K562 (cell line): Measurements from ENCODE around the gene ADAM22. TPM values are rescaled to one million over a fixed set of nuclear protein-coding genes. Genes with fewer than 3 reads are reported as not detected.

ENCODE experiments used
- ATAC-seq: fragments of 200-7000 bp; cut with Tn5 transposase; 3 replicates; pipeline ENCODE4 v1.9.1; 2020; ENCODE audit warnings: moderate library complexity
- BruUV-seq: library from RNA; stranded (reverse); fragments of 400-500 nt; replicated peaks from 2 replicates; lab custom pipeline; 2021; lab: Mats Ljungman, UMichigan
- CTCF ChIA-PET: fragments of 300-600 bp; formaldehyde crosslinking; extraction: SDS; loops from one replicate; lab custom pipeline; 2021; ENCODE audit warnings: low intra/inter-chr PET ratio; lab: Yijun Ruan, JAX
- POLR2A ChIA-PET: fragments of 300-600, 350-650 bp; sonication (Branson Sonifier 250); formaldehyde crosslinking; extraction: SDS; loops from one replicate; lab custom pipeline; 2021; ENCODE audit warnings: antibody characterized with exemption, inconsistent platforms; lab: Yijun Ruan, JAX
- DNase-seq, 4 experiments: peaks; one replicate each; pipeline versions ENCODE4 v3.0.0 to v3.0.0-alpha.2; 2011 to 2018; ENCODE audit warnings: low spot score in 3 of 4, mixed read lengths in 3 of 4; ENCODE audit errors: extremely low read depth in 1 of 4
- FAIRE-seq: peaks from 2 replicates; lab custom pipeline; 2011; peaks lifted over from hg19 to GRCh38; lab: Jason Lieb, UNC
- H2AFZ ChIP-seq: 2 replicates; pipeline ENCODE4 v1.6.0; 2011; ENCODE audit warnings: low read depth, low read length, control low read depth, inconsistent platforms
- H3K27ac ChIP-seq: fragments of 200-600 bp; 3 replicates; pipeline ENCODE4 v1.8.0; 2011; ENCODE audit warnings: low read depth, mild to moderate bottlenecking, control low read depth, inconsistent platforms, low read length, moderate library complexity, mixed read lengths; ENCODE audit errors: extremely low read depth
- H3K27me3 ChIP-seq, 2 experiments: fragments of 300-600 bp in 1 of 2; 2 replicates in 1 of 2; 3 replicates in 1 of 2; pipeline versions ENCODE4 v1.6.0 to v1.8.0; 2011; ENCODE audit warnings: inconsistent platforms in 2 of 2, low read length in 2 of 2, mild to moderate bottlenecking in 1 of 2, mixed read lengths in 1 of 2, moderate library complexity in 1 of 2; ENCODE audit not compliant: control insufficient read depth in 2 of 2, insufficient read depth in 2 of 2
- H3K36me3 ChIP-seq: fragments of 300-600 bp; 3 replicates; pipeline ENCODE4 v1.8.0; 2011; ENCODE audit warnings: mild to moderate bottlenecking, low read length, inconsistent platforms; ENCODE audit not compliant: control insufficient read depth, insufficient read depth
- H3K4me1 ChIP-seq, 2 experiments: fragments of 200-600 bp in 1 of 2; replicated peaks in 1 of 2; 2 replicates in 1 of 2; 3 replicates in 1 of 2; pipeline versions ENCODE4 v1.5.1 to v1.8.0; 2011; ENCODE audit warnings: inconsistent platforms in 2 of 2, low read length in 2 of 2, mild to moderate bottlenecking in 1 of 2, mixed read lengths in 1 of 2, moderate library complexity in 1 of 2; ENCODE audit not compliant: control insufficient read depth in 2 of 2, insufficient read depth in 2 of 2
- H3K4me2 ChIP-seq: 2 replicates; pipeline ENCODE4 v1.6.1; 2011; ENCODE audit warnings: low read length, control low read depth, inconsistent platforms, mixed read lengths; ENCODE audit not compliant: insufficient read depth
- H3K4me3 ChIP-seq: fragments of 200-600 bp; sonication (generic), shearing (Covaris generic); 2 replicates; pipeline ENCODE4 v1.5.1; 2016; ENCODE audit warnings: control low read depth, inconsistent platforms
- H3K79me2 ChIP-seq: fragments of 200-600 bp; 3 replicates; pipeline ENCODE4 v1.8.0; 2011; ENCODE audit warnings: low read length, inconsistent platforms; ENCODE audit not compliant: control insufficient read depth, insufficient read depth
- H3K9ac ChIP-seq, 2 experiments: 2 replicates each; pipeline versions ENCODE4 v1.6.0 to v1.6.1; 2011; ENCODE audit warnings: low read depth in 2 of 2, low read length in 2 of 2, control low read depth in 1 of 2, inconsistent platforms in 1 of 2, mild to moderate bottlenecking in 1 of 2, mixed read lengths in 1 of 2; ENCODE audit not compliant: insufficient read depth in 1 of 2
- H3K9me1 ChIP-seq: one replicate; pipeline ENCODE4 v1.6.0; 2011; ENCODE audit warnings: inconsistent platforms, mild to moderate bottlenecking, low read length, moderate library complexity; ENCODE audit not compliant: control insufficient read depth, insufficient read depth
- H3K9me3 ChIP-seq: replicated peaks from 2 replicates; pipeline ENCODE4 v1.5.1; 2011; ENCODE audit warnings: low read depth, low read length, inconsistent platforms; ENCODE audit not compliant: control insufficient read depth, insufficient read depth
- H4K20me1 ChIP-seq: replicated peaks from 2 replicates; pipeline ENCODE4 v1.6.1; 2011; ENCODE audit warnings: low read length, inconsistent platforms, mixed read lengths; ENCODE audit not compliant: control insufficient read depth, insufficient read depth
- FIP1L1 ChIP-seq: fragments of 200-400 bp; formaldehyde crosslinking; IDR thresholded peaks from 2 replicates; pipeline ENCODE4 v1.6.1; 2018; ENCODE audit warnings: mild to moderate bottlenecking, low read depth, low read length; ENCODE audit not compliant: poor library complexity, severe bottlenecking
- HNRNPUL1 ChIP-seq: fragments of 200-400 bp; formaldehyde crosslinking; IDR thresholded peaks from 2 replicates; pipeline ENCODE4 v1.6.1; 2017; ENCODE audit warnings: low read length
- MAFF ChIP-seq: IDR thresholded peaks from 2 replicates; pipeline ENCODE4 v1.6.1; 2012; ENCODE audit warnings: low read length, improper control_type of control experiment
- NR2C1 ChIP-seq, 2 experiments: fragments of 450-650 bp; IDR thresholded peaks; 2 replicates each; pipeline ENCODE4 v1.6.1; 2017; ENCODE audit warnings: mild to moderate bottlenecking in 2 of 2, antibody characterized with exemption in 1 of 2, inconsistent platforms in 1 of 2, missing compliant biosample characterization in 1 of 2, missing genetic modification characterization in 1 of 2
- PTRF ChIP-seq: fragments of 450-650 bp; IDR thresholded peaks from 2 replicates; pipeline ENCODE4 v1.6.1; 2016; ENCODE audit warnings: mild to moderate bottlenecking, missing genetic modification characterization, missing compliant biosample characterization
- RBM25 ChIP-seq: fragments of 200-400 bp; formaldehyde crosslinking; IDR thresholded peaks from 2 replicates; pipeline ENCODE4 v1.6.1; 2018; ENCODE audit warnings: low read length, low read depth, moderate library complexity; ENCODE audit not compliant: severe bottlenecking
- RFX7 ChIP-seq: fragments of 250-450 bp; sonication (Bioruptor Pico); IDR thresholded peaks from 2 replicates; pipeline ENCODE4 v1.5.1; 2021; ENCODE audit warnings: mild to moderate bottlenecking
- SREBF1 ChIP-seq: fragments of 150-350 bp; IDR thresholded peaks from 2 replicates; pipeline ENCODE4 v1.6.1; 2014; ENCODE audit warnings: antibody characterized with exemption, low read depth, low read length, borderline replicate concordance
- TAF1 ChIP-seq: IDR thresholded peaks from 2 replicates; pipeline ENCODE4 v1.6.1; 2011; ENCODE audit warnings: mild to moderate bottlenecking, low read length, moderate library complexity; ENCODE audit not compliant: insufficient read depth, control insufficient read depth, severe bottlenecking; ENCODE audit errors: extremely low read depth
- TAF7 ChIP-seq: fragments of 450-650 bp; IDR thresholded peaks from 2 replicates; pipeline ENCODE4 v1.6.1; 2016; ENCODE audit warnings: missing genetic modification characterization, missing compliant biosample characterization
- YY1 ChIP-seq, 3 experiments: IDR thresholded peaks; 2 replicates each; pipeline ENCODE4 v1.6.1; 2011; ENCODE audit warnings: low read length in 2 of 3, mild to moderate bottlenecking in 2 of 3, moderate library complexity in 2 of 3, borderline replicate concordance in 1 of 3, control low read depth in 1 of 3, low read depth in 1 of 3; ENCODE audit not compliant: insufficient read depth in 3 of 3, insufficient replicate concordance in 2 of 3, control insufficient read depth in 1 of 3, insufficient read length in 1 of 3; ENCODE audit errors: extremely low read depth in 1 of 3
- WGBS: fragments of 100-300 bp; shearing (Covaris generic); methylation state at CpG from one replicate; pipeline ENCODE4 v1.1.6; 2016; ENCODE audit warnings: low coverage, mixed read lengths; ENCODE audit not compliant: insufficient coverage; ENCODE audit errors: missing lambda C conversion rate; 5-methylcytosine and 5-hydroxymethylcytosine counted together
- in situ Hi-C: fragments of 300-500 bp; cut with MboI; formaldehyde crosslinking; loops from 4 replicates; pipeline ENCODE4 v1.15.0; 2018; ENCODE audit warnings: inconsistent platforms, mixed read lengths
- intact Hi-C: fragments of 100-400 bp; cut with micrococcal nuclease; formaldehyde crosslinking; loops from 2 replicates; pipeline ENCODE4 v1.14.2; 2022
- polyA plus RNA-seq, 8 experiments: library from polyadenylated mRNA; depleted of rRNA in 4 of 8; stranded (reverse) in 5 of 8; unstranded in 3 of 8; fragments of >200 nt; fragmentation: Nextera tagmentation in 2 of 8; fragmentation: Illumina TruSeq in 1 of 8; extraction: Ambion mirVana in 2 of 8; extraction: Trizol in 1 of 8; gene quantifications; 2 replicates each; pipeline versions ENCODE4 v1.2.1 to v1.2.3, GENCODE V29; 2011 to 2014; ENCODE audit warnings: inconsistent platforms in 1 of 8, missing spikeins in 1 of 8
- total RNA-seq, 7 experiments: library from RNA; depleted of rRNA in 6 of 7; stranded (reverse); fragments of >200 nt in 6 of 7; fragmentation: Illumina TruSeq in 2 of 7; extraction: Trizol in 2 of 7; gene quantifications; 2 replicates each; pipeline versions ENCODE4 v1.2.1 to v1.2.3, GENCODE V29; 2011 to 2021; ENCODE audit warnings: low replicate concordance in 1 of 7
- TF ChIP-seq, protein P1 (sequence below): fragments of 250-450 bp; sonication (Bioruptor Pico); IDR thresholded peaks from 2 replicates; pipeline ENCODE4 v1.4.0; 2020
- TF ChIP-seq, protein P2 (sequence below): fragments of 450-650 bp; IDR thresholded peaks from 2 replicates; pipeline ENCODE4 v1.7.1; 2018; ENCODE audit warnings: mild to moderate bottlenecking, low read depth; ENCODE audit not compliant: partially characterized antibody
- TF ChIP-seq, protein P3 (sequence below): fragments of 250-450 bp; sonication (Bioruptor Pico); IDR thresholded peaks from 2 replicates; pipeline ENCODE4 v1.4.0; 2020; ENCODE audit warnings: mild to moderate bottlenecking, moderate library complexity, borderline replicate concordance

The ADAM22 gene
- total and polyA plus RNA-seq, 9 of the 15 experiments (the other 6 are each of a cell fraction or from before 2014, with no cell fraction given) = 0.01 to 0.58 (median 0.18) TPM

DNA sequence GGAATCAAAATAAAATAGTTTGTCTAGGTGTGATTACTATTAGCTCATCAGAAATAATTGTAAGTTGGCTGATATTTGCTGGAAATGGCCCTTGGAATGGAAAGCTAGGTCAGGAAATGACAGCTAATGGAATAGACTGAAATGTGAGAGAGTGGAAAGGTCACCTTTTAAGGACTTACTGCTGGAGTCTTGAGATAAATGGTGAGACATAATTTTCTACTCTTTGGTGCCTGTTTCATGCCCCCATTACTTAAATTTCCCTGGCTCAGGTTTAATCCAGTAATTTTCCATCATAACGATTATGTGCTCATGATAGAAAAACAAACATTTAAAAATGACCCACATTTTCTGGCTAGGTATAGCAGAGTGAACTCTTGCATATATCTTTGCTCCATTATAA, 123.6 kb downstream of the ADAM22 start:
- Histone ChIP-seq H3K27me3 (no peaks in the 10 kb centered on the region), H3K4me3 (no peak overlapping the region), H3K9me1 (no peaks in the 10 kb centered on the region), H3K79me2 (no peaks in the 10 kb centered on the region), H3K27ac (no peak overlapping the region), H3K9me3 (no peaks in the 10 kb centered on the region), H3K9ac (no peak overlapping the region), H4K20me1 (no peaks in the 10 kb centered on the region), H2AFZ (no peak overlapping the region), H3K36me3 (no peaks in the 10 kb centered on the region), H3K4me2 (no peak overlapping the region), H3K4me1 (no peaks in the 10 kb centered on the region)
- intact Hi-C loops = no loop called here
- no peak for DNase-seq
- ChIA-PET POLR2A (no interaction called here), CTCF (no interaction called here)
- in situ Hi-C loops = no loop called here
- FAIRE-seq = no peak
- ATAC-seq = no peak
- no TSS peak for BruUV-seq
- WGBS = 0% methylated on average over 1 of the region's 1 CpG
- no peak for TF ChIP-seq SREBF1
- no peak for TF ChIP-seq YY1 (IDR thresholded peaks at IDR 0.05; ENCODE audit: borderline replicate concordance in 1 of 3, control insufficient read depth in 1 of 3, extremely low read depth in 1 of 3, insufficient read depth in 3 of 3, insufficient read length in 1 of 3, insufficient replicate concordance in 2 of 3, low read depth in 1 of 3, low read length in 2 of 3)
- no peak for TF ChIP-seq NR2C1 (IDR thresholded peaks at IDR 0.05)
- no peak for TF ChIP-seq NR2C1 (tag; IDR thresholded peaks at IDR 0.05)
- TF ChIP-seq MAFF = no peak
- no peak for TF ChIP-seq TAF1
- TF ChIP-seq, protein P1, sequence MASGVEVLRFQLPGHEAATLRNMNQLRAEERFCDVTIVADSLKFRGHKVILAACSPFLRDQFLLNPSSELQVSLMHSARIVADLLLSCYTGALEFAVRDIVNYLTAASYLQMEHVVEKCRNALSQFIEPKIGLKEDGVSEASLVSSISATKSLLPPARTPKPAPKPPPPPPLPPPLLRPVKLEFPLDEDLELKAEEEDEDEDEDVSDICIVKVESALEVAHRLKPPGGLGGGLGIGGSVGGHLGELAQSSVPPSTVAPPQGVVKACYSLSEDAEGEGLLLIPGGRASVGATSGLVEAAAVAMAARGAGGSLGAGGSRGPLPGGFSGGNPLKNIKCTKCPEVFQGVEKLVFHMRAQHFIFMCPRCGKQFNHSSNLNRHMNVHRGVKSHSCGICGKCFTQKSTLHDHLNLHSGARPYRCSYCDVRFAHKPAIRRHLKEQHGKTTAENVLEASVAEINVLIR (CRISPR knock-in tag) = no peak
- no peak for TF ChIP-seq TAF7
- TF ChIP-seq, protein P2, sequence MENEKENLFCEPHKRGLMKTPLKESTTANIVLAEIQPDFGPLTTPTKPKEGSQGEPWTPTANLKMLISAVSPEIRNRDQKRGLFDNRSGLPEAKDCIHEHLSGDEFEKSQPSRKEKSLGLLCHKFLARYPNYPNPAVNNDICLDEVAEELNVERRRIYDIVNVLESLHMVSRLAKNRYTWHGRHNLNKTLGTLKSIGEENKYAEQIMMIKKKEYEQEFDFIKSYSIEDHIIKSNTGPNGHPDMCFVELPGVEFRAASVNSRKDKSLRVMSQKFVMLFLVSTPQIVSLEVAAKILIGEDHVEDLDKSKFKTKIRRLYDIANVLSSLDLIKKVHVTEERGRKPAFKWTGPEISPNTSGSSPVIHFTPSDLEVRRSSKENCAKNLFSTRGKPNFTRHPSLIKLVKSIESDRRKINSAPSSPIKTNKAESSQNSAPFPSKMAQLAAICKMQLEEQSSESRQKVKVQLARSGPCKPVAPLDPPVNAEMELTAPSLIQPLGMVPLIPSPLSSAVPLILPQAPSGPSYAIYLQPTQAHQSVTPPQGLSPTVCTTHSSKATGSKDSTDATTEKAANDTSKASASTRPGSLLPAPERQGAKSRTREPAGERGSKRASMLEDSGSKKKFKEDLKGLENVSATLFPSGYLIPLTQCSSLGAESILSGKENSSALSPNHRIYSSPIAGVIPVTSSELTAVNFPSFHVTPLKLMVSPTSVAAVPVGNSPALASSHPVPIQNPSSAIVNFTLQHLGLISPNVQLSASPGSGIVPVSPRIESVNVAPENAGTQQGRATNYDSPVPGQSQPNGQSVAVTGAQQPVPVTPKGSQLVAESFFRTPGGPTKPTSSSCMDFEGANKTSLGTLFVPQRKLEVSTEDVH = no peak
- no peak for TF ChIP-seq FIP1L1
- TF ChIP-seq, protein P3, sequence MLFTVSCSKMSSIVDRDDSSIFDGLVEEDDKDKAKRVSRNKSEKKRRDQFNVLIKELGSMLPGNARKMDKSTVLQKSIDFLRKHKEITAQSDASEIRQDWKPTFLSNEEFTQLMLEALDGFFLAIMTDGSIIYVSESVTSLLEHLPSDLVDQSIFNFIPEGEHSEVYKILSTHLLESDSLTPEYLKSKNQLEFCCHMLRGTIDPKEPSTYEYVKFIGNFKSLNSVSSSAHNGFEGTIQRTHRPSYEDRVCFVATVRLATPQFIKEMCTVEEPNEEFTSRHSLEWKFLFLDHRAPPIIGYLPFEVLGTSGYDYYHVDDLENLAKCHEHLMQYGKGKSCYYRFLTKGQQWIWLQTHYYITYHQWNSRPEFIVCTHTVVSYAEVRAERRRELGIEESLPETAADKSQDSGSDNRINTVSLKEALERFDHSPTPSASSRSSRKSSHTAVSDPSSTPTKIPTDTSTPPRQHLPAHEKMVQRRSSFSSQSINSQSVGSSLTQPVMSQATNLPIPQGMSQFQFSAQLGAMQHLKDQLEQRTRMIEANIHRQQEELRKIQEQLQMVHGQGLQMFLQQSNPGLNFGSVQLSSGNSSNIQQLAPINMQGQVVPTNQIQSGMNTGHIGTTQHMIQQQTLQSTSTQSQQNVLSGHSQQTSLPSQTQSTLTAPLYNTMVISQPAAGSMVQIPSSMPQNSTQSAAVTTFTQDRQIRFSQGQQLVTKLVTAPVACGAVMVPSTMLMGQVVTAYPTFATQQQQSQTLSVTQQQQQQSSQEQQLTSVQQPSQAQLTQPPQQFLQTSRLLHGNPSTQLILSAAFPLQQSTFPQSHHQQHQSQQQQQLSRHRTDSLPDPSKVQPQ (CRISPR knock-in tag) = no peak
- TF ChIP-seq HNRNPUL1 = no peak
- TF ChIP-seq PTRF = no peak
- no peak for TF ChIP-seq RBM25
- no peak for TF ChIP-seq RFX7 (CRISPR knock-in tag)
